NOMO-1 (cell line): ENCODE measurements around the gene BNC1.
"Not testable (repeated sequence)": the region's sequence is repeated elsewhere in the genome, so short reads cannot be mapped to it uniquely, and the experiment has no call there.

ENCODE experiments used
- DNase-seq, 2 experiments: peaks; one replicate each; lab custom pipeline; 2025; ENCODE audit not compliant: unreplicated experiment in 2 of 2; lab: John Stamatoyannopoulos, UW

The BNC1 gene

GRCh38 chr15:83295417-83295816 is 11.0 kb upstream of the BNC1 start:
- DNase-seq, result no peak

- DNase-seq, result no peak
These were observed 8.7 kb upstream of the BNC1 start for GRCh38 chr15:83293201-83293600.

GRCh38 chr15:83292317-83292716 is 7.9 kb upstream of the BNC1 start:
- DNase-seq, result no peak

GRCh38 chr15:83290236-83290635 is 5.8 kb upstream of the BNC1 start:
- DNase-seq, result no peak

- DNase-seq, result no peak
These were observed 4.7 kb upstream of the BNC1 start for GRCh38 chr15:83289160-83289559.

GRCh38 chr15:83288381-83288801 is 3.9 kb upstream of the BNC1 start:
- DNase-seq, result no peak

GRCh38 chr15:83287541-83288027 is 3.1 kb upstream of the BNC1 start:
- DNase-seq, result no peak

- no peak for DNase-seq
These were observed 1.6 kb upstream of the BNC1 start for GRCh38 chr15:83285979-83286553.

- no peak for DNase-seq
These were observed 967 bp upstream of the BNC1 start for GRCh38 chr15:83285284-83285978.

- no peak for DNase-seq
These were observed 478 bp downstream of the BNC1 start for GRCh38 chr15:83283813-83284558.

- DNase-seq, result no peak
These were observed 1.2 kb downstream of the BNC1 start for GRCh38 chr15:83283138-83283812.

- no peak for DNase-seq
These were observed 1.7 kb downstream of the BNC1 start for GRCh38 chr15:83282776-83283137.

GRCh38 chr15:83282141-83282540 is 2.3 kb downstream of the BNC1 start:
- no peak for DNase-seq

- DNase-seq, result no peak
These were observed 6.3 kb downstream of the BNC1 start for GRCh38 chr15:83278191-83278590.

- DNase-seq, result no peak
These were observed 7.8 kb downstream of the BNC1 start for GRCh38 chr15:83276661-83277060.

- DNase-seq, result no peak
These were observed 9.1 kb downstream of the BNC1 start for GRCh38 chr15:83275412-83275811.

- DNase-seq, result no peak
These were observed 14.3 kb downstream of the BNC1 start for GRCh38 chr15:83270176-83270575.

- no peak for DNase-seq
These were observed 16.3 kb downstream of the BNC1 start for GRCh38 chr15:83268147-83268546.

- DNase-seq, result no peak
These were observed 21.7 kb downstream of the BNC1 start for GRCh38 chr15:83262594-83263315.

GRCh38 chr15:83262181-83262580 is 22.3 kb downstream of the BNC1 start:
- DNase-seq, result not testable (repeated sequence)

GRCh38 chr15:83250781-83251180 is 33.7 kb downstream of the BNC1 start:
- DNase-seq, result no peak
